Raji (cell line): Measurements from ENCODE around the gene PTCD2.

ENCODE experiments used
- POLR2A ChIP-seq: IDR thresholded peaks from 2 replicates; pipeline ENCODE4 v1.6.1; 2011; ENCODE audit warnings: low read depth, low read length, control low read depth; ENCODE audit not compliant: insufficient read depth

PTCD2 gene

DNA sequence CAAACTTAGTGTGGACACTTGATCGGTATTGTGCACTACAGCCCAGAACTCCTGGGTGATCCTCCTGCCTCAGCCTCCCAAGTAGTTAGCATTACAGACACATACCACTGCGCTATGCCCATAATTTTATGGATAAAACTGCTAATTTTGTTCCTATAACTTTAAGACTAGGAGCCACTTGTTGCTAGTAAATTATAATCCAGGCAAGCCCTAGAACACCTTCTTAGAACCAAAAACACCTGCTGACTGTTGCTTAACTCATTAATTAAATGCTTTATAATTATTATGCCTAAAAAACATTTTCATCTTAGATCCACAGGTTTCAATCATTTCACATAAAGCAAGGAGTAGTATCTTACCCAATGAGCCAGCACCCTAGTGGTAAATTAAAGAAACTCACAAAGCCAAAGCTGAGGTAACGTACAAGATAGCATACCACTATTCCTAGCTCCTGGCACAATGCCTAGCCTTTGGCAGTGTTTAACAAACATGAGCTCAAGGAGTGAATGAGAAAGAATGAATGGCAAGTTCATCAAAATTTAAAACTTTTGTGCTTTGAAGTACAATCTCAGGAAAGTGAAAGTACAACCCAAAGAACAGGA, 5.5 kb upstream of the PTCD2 start:
- no peak for TF ChIP-seq POLR2A

DNA sequence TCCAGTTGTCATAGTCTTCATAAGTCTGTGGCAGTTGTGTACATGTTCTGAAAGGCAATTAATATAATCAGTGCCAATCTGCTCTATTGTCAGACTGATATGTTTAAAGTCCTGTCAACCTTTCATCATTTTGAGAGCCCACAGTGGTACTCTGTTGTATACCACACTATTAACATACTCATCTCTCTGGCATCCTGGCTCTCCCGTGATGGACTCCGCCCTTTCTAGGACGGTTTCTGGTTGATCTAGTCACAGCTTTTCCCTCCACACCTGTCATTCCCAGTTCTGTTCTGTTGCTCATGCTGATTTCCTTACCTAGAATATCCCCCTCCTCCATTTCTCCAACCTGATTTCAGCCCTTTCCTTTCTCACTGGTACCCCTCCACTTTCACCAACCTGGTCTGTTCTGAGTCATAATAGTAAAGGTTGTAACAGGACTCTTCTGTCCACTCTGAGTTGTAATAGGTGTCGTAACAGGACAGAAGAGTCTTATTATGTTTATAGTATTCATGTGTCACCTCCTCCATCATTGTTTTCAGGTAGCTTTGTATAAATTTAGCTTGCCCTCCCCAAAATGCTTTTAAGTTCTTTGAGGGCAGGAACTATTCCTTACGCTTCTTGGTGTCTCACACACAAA, 4.1 kb downstream of the PTCD2 start:
- TF ChIP-seq POLR2A: no peak

DNA sequence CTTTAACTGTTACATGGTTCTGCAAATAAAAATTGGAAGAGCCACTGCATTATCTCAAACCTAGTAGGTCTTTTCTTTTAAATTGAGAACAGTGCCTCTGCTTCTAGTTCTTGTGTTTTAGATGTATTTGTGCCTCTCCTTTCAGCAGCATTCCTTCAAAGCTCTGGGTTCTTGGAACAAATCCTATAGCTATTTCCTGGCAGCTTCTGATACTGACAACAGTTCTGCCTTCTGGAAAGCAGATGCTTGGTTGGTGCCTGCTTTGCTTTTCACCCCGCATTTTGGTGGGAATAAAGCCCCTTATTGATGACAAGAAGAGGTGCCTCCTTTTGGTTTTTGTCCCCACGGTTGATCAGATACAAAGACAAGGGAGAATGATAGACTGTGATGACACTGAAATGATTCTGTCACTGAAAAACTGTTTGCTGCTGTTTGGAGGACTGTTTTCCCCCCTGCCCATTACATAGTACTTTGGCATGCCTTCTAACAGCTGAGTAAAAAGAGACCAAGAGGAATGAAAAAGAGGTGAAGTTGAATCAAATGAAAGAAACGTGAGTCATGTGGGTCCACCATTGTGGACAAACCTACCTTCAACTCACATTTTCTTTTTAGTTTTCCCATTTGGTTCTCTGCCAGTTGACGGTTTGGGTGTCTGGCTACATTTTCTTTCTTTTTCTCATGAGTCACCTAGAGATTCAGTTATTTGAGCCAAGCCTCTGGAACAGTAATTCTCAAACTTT, 5.6 kb downstream of the PTCD2 start:
- no peak for TF ChIP-seq POLR2A

DNA sequence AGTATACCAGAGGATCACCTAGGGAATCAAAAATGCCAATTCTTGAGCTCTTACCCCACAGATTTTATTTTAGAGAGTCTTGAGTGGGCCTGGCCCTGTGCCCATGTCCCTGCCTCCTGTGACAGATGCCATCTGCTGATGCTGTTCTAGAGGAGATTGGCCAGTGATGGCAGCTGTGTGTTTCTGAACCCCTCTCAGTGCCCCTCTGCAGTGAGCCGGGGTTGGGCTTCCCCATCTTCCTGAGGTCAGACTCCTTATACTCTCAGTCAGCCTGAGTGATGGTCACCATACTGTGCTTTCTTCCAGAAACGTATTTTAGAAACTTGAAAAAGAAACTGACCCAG, 6.1 kb downstream of the PTCD2 start:
- no peak for TF ChIP-seq POLR2A

GRCh38 chr5:72328172-72328571, 8.0 kb downstream of the PTCD2 start:
- no peak for TF ChIP-seq POLR2A

DNA sequence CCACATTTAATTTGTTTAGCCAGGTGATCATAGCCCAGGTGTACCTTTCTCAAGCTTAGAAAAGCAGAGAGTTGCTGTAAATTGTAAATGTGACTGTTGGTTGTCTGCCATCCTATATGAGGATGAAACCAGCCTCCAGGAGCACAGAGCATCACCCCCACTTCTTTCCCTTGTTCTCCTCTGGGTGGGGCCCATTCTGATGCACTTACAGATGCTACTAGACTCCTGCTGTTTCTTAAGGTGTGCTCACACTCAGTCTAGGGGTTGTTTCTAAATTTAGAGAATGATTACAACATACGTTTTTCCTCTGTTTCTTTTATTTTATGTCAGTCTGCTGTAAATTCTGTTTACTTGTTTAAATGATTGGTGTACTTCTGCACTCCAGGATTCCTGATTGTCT, 10.5 kb downstream of the PTCD2 start:
- TF ChIP-seq POLR2A: no peak

DNA sequence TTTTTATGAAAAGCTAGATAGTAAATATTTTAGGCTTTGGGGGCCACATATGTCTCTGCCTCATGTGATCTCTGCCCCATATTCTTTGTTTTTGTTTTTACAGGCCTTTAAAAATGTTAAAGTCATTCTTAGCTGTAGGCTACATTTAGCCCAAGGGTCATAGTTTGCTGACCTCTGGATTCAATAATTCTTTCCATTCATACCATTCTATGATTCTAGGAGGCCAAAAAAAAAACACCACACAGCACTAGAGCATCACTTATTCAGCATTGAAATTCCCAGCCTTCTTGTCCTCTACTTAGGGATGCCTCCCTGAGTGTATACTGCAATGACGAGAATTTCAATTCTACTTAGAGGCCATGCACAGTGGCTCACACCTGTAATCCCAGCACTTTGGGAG, 17.0 kb downstream of the PTCD2 start:
- no peak for TF ChIP-seq POLR2A

GRCh38 chr5:72338689-72339209, 18.6 kb downstream of the PTCD2 start:
- TF ChIP-seq POLR2A: no peak

DNA sequence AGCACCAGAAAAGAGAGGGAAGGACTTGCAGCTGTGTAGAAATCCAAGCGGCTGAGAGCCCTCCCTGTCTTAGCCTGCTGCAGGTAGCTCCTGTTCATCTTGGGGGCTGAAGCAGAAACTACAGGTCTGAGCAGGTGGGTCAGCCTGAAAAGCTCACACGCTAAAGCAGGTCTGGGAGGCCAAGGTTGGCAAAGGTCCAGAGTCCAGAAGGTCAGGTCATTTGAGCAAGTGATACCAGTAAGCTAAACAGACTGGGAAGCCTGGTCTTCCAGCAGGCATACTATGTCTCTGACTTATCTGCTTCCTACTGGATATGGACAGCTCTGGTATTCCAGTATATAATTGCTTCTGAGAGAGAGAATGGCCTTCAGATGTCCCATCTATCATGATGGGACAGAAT, 26.2 kb downstream of the PTCD2 start:
- no peak for TF ChIP-seq POLR2A

- no peak for TF ChIP-seq POLR2A
Measured at GRCh38 chr5:72347801-72348308, 27.7 kb downstream of the PTCD2 start.

DNA sequence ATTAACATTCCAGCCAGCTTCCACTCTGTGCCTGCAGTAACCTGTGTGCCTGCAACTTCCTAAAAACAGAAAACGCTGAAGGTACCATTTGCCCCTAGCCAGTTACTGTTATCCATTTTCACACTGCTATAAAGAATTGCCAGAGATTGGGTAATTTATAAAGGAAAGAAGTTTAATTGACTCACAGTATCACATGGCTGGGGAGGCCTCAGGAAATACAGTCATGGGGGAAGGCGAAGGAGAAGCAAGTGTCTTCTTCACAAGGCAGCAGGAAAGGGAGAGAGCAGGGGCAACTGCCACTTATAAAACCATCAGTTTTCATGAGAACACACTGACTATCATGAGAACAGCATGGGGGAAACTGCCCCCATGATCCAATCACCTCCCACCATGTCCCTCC, 31.2 kb downstream of the PTCD2 start:
- TF ChIP-seq POLR2A: no peak

- TF ChIP-seq POLR2A: no peak
Measured at GRCh38 chr5:72352616-72353015, 32.4 kb downstream of the PTCD2 start.

DNA sequence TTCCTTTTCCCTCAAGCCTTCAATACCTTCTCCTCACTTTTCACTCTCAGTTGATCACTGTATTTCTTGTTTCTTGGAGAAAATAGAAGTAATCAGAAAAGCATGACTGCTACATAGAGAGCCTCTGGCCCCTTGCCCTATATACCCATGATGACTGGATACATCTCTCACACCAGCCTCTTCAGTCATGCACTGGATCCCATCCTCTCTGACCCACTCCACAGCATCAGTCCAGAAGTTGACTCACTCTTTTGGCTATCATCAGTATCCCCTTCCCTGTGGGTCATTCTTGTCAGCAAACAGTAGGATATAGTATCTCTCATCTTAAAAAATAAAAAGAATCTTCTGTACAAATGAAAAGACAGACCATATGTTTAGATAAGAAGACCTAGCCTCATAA, 32.9 kb downstream of the PTCD2 start:
- no peak for TF ChIP-seq POLR2A

- no peak for TF ChIP-seq POLR2A
Measured at GRCh38 chr5:72355706-72356299, 35.6 kb downstream of the PTCD2 start.

GRCh38 chr5:72356361-72356760, 36.2 kb downstream of the PTCD2 start:
- no peak for TF ChIP-seq POLR2A

GRCh38 chr5:72358925-72359324, 38.8 kb downstream of the PTCD2 start:
- no peak for TF ChIP-seq POLR2A

GRCh38 chr5:72359886-72360285, 39.7 kb downstream of the PTCD2 start:
- TF ChIP-seq POLR2A: no peak
